Ammon's horn (tissue), 1 donor: ENCODE measurements around the gene SCYGR6.

ENCODE experiments used
- DNase-seq: peaks from one replicate; pipeline ENCODE4 v3.0.0-alpha.2; 2016; ENCODE audit warnings: low spot score

Gene SCYGR6

DNA sequence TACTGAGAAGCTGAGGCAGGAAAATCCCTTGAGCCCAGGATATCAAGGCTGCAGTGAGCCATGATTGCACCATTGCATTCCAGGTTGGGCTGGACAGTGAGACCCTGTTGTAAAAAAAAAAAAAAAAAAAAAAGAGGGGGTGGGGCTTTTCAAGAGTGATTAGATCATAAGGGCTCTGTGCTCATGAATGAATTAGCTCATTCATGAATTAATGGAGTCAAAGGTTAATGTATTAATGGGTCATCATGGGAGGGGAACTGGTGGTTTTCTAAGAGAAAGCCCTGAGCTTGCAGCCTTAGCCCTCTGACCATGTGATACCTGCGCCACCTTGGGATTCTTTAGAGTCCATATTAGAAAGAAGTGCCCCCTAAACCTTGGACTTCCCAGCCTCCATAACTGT lies 11.3 kb downstream of the SCYGR6 start:
- no peak for DNase-seq

DNA sequence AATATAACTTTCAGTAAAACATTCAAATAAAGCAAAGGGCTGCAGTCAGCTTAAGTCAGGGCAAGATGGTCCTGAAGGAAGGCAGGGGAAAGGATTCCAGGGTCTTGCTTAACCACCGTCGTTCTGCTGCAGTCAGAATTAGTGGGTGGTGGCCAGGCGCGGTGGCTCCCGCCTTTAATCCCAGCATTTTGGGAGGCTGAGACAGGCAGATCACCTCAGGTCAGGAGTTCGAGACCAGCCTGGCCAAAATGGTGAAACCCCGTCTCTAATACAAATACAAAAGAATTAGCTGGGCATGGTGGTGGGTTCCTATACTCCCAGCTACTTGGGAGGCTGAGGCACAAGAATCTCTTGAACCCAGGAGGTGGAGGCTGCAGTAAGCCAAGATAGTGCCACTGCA lies 13.6 kb downstream of the SCYGR6 start:
- DNase-seq: no peak

DNA sequence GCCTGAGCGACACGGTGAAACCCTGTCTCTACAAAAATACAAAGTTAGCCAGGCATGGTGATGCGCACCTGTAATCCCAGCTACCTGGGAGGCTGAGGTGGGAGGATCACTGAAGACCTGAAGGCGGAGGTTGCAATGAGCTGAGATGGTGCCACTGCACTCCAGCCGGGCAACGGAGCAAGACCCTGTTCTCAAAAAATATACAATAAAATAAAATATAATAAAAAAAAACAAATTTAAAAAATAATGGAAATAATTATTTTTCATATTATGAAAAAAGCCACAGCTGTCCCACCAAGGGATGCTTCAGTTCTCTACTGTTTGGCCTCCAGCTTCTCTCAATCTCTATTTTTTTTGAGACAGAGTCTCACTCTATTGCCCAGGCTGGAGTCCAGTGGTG lies 17.2 kb downstream of the SCYGR6 start:
- no peak for DNase-seq

DNA sequence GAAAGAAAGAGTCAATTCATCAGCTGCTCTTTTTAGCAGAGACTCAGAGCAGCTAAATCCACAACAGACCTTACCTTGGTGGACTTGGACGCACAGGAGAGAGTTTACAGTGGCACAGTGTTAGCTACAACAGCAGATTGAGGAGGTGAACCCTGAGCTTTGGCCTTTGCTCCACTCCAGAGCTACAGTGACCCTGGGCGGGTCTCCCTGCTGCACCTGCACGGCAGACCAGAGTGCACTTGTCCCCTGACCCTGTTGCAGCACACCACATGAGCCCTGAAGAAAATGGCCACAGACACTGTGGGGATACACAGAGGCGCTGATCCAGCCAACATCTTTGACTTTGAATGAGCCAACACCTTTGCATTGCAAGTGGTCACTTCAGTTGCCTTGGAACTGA lies 17.7 kb downstream of the SCYGR6 start:
- DNase-seq: no peak

DNA sequence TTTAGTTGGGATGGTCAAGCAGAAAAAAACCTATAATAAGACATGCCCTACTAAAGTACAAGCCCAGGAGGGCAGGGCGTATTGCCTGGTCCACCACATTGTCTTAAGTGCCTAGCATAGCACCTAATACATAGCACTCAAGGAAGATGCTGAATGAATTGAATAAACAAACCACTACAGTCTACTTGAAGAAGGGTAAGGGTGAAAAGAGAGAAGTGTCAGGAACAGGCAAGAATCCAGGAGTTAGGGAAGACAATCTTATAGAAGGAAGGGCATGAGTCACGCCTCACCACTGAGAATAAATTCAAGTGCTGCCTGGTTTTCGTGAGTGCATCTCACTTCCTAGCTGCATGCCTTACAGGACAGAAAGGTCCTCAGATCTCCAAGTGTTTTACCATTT lies 20.6 kb downstream of the SCYGR6 start:
- no peak for DNase-seq

DNA sequence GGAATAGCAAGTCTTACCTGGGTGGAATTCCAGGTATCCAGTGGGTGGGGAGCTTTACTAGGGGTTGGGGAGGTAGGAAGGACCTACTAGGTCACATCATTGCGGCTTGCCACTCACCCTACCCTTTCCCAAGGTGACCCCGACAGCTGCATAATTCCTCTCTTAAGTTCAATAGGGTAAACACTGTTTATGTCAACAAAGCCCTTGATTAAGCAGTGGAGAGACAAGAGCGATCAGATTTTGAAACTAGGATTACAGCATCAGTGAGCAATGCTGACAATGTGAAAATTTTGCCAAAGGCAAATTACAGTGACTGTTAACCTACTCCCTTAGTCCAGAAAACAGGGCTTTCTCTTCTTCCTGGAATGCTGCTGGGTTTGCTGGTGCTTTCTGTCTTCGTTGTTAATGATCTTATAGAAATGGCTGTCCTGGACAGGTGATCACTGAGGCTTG lies 21.3 kb downstream of the SCYGR6 start:
- DNase-seq: no peak

DNA sequence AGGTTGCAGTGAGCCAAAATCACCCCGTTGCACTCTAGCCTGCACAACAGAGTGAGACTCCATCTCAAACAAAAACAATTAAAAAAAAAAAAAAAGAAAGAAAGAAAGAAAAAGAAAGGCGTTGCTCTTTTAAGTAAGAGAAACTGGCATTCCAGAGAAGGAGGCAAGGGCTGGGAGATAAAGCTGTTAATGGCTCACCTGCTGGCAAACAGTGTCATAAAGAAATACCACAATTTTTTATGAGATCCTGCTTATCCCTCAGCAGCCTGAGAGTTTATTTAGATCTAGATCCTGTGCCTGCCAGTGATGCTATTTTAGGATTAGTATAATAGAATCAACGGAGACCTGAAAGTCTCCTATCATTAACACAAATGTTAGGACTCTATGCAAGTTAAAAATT lies 23.0 kb downstream of the SCYGR6 start:
- DNase-seq: no peak

DNA sequence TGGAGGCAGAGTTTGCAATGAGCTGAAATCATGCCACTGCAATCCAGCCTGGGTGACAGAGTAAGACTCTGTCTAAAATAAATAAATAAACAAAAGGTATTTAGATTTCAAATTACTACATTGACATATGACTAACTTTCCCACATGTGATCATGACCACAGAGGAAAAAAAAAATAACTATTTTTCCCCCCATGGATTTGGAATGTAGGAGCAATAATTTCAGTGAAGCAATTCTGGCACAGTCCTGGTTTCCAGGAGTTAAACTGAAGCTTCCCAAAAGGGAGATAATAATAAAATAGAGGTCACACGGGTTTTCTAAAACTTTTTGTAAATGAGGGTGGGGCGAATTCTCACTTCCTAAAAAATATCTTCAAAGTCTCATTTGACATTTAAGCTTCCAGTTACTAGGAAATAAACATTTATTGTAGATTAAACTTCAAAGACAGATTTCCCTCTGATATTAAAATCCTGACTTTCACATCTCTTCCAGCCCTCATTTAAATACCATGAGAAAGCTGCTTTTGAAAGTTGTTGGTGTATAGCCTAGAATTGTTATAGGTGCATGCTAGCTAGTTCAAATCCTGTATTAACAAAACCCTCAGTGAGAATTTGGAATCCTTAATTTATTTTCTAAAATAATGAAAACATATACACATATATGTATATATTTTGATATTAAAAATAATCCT lies 27.4 kb downstream of the SCYGR6 start:
- DNase-seq: no peak

DNA sequence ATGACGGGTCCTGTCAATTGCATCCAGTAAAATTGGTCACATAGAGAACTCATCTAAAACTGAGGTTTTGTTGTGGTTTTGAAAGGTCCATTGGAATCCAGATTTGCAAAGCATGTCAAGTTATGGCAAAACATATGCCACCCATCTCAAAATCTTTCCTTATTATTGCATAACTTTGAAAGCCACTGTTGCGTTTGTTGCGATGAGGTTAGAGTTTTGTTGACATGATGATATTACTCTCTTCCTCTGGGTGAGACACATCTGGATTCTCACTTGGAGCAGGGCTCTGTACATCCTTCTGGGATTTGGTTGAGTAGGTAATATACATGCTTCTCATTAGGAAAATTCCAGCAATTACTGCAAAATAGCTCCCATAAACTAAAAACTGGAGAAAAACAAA lies 37.4 kb downstream of the SCYGR6 start:
- DNase-seq: no peak

DNA sequence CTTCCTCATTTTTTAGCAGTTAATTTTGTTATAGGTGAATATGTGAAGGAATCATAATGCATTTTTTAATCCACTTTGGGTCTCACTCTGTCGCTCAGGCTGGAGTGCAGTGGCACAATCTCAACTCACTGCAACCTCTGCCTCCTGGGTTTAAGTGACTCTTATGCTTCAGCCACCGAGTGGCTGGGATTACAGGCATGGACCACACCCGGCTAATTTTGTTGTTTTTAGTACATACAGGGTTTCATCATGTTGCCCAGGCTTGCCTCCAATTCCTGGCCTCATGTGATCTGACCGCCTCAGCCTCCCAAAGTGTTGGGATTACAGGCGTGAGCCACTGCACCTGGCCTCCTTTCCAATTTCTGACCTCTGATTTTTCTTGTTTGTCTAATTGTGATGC lies 40.3 kb downstream of the SCYGR6 start:
- DNase-seq: no peak

DNA sequence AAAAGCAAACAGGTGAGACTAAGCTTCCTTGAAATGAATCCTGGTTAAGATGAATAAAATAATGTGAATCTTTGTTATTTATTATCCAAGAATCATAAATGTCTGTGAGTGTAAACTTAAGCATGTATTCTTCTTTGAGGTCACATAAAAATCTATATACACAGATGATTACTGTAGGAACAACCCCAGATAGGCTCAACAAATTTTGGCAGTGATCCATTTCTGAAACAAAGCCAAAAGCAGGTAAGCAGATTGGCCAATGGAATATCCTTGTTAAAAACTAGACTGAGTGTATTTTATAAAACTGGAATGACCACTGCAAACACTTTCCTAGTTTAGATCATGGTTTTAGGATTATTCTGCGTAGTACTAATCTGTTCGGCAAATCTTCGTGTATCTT lies 46.6 kb downstream of the SCYGR6 start:
- DNase-seq: no peak

DNA sequence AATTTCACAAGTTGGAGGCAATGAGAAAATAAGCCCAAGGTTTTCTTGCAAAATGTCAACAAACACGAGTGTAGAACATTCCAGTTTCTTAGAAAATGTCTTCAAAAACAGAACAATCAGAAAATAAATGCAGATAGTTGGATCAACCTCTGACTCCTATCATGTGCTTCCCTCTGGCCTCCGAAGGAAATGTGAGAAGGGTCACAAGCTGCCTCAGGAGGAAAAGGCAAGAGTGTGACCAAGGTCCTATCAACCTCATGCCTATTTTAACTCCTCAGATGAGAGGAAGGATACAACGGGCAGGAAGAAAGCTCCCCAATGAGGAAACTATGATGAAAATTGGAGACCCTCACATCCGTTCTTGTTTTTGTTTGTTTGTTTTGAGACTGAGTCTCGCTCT lies 50.1 kb downstream of the SCYGR6 start:
- DNase-seq: no peak
